Measurements from ENCODE around the gene MAPK10.
"Not testable (repeated sequence)": the region's sequence is repeated elsewhere in the genome, so short reads cannot be mapped to it uniquely, and the experiment has no call there.

The MAPK10 gene

GRCh38 chr4:86218746-86219473, 140.9 kb downstream of the MAPK10 start:
- no peak for DNase-seq (ENCODE audit: extremely low read depth in 1 of 2, low read depth in 1 of 2)

- DNase-seq (ENCODE audit: extremely low read depth in 1 of 2, low read depth in 1 of 2), result no peak
These were observed 156.7 kb downstream of the MAPK10 start for GRCh38 chr4:86203176-86203575.

GRCh38 chr4:86185659-86186058, 174.2 kb downstream of the MAPK10 start:
- no peak for DNase-seq (ENCODE audit: extremely low read depth in 1 of 2, low read depth in 1 of 2)

- DNase-seq (ENCODE audit: extremely low read depth in 1 of 2, low read depth in 1 of 2), result no peak
These were observed 175.0 kb downstream of the MAPK10 start for GRCh38 chr4:86184901-86185285.

GRCh38 chr4:86184216-86184900, 175.5 kb downstream of the MAPK10 start:
- DNase-seq (ENCODE audit: extremely low read depth in 1 of 2, low read depth in 1 of 2), result no peak

GRCh38 chr4:86181585-86181984, 178.3 kb downstream of the MAPK10 start:
- no peak for DNase-seq (ENCODE audit: extremely low read depth in 1 of 2, low read depth in 1 of 2)

GRCh38 chr4:86178211-86178610, 181.6 kb downstream of the MAPK10 start:
- no peak for DNase-seq (ENCODE audit: extremely low read depth in 1 of 2, low read depth in 1 of 2)

- no peak for DNase-seq (ENCODE audit: extremely low read depth in 1 of 2, low read depth in 1 of 2)
These were observed 185.3 kb downstream of the MAPK10 start for GRCh38 chr4:86174506-86174905.

GRCh38 chr4:86168335-86168734, 191.5 kb downstream of the MAPK10 start:
- DNase-seq (ENCODE audit: extremely low read depth in 1 of 2, low read depth in 1 of 2), result not testable (repeated sequence)

GRCh38 chr4:86160426-86160825, 199.4 kb downstream of the MAPK10 start:
- no peak for DNase-seq (ENCODE audit: extremely low read depth in 1 of 2, low read depth in 1 of 2)

GRCh38 chr4:86159216-86159615, 200.6 kb downstream of the MAPK10 start:
- DNase-seq (ENCODE audit: extremely low read depth in 1 of 2, low read depth in 1 of 2), result no peak

GRCh38 chr4:86156531-86156930, 203.3 kb downstream of the MAPK10 start:
- no peak for DNase-seq (ENCODE audit: extremely low read depth in 1 of 2, low read depth in 1 of 2)

- no peak for DNase-seq (ENCODE audit: extremely low read depth in 1 of 2, low read depth in 1 of 2)
These were observed 204.1 kb downstream of the MAPK10 start for GRCh38 chr4:86155766-86156165.

GRCh38 chr4:86152454-86152853, 207.4 kb downstream of the MAPK10 start:
- no peak for DNase-seq (ENCODE audit: extremely low read depth in 1 of 2, low read depth in 1 of 2)

- DNase-seq (ENCODE audit: extremely low read depth in 1 of 2, low read depth in 1 of 2), result no peak
These were observed 208.7 kb downstream of the MAPK10 start for GRCh38 chr4:86151196-86151595.

- no peak for DNase-seq (ENCODE audit: extremely low read depth in 1 of 2, low read depth in 1 of 2)
These were observed 218.7 kb downstream of the MAPK10 start for GRCh38 chr4:86141161-86141560.

GRCh38 chr4:86132468-86132867, 227.4 kb downstream of the MAPK10 start:
- no peak for DNase-seq (ENCODE audit: extremely low read depth in 1 of 2, low read depth in 1 of 2)

- DNase-seq (ENCODE audit: extremely low read depth in 1 of 2, low read depth in 1 of 2), result no peak
These were observed 228.4 kb downstream of the MAPK10 start for GRCh38 chr4:86131456-86131855.

GRCh38 chr4:86130160-86130933, 229.5 kb downstream of the MAPK10 start:
- DNase-seq (ENCODE audit: extremely low read depth in 1 of 2, low read depth in 1 of 2), result no peak

GRCh38 chr4:86129546-86129945, 230.3 kb downstream of the MAPK10 start:
- no peak for DNase-seq (ENCODE audit: extremely low read depth in 1 of 2, low read depth in 1 of 2)

GRCh38 chr4:86122404-86122803, 237.4 kb downstream of the MAPK10 start:
- no peak for DNase-seq (ENCODE audit: extremely low read depth in 1 of 2, low read depth in 1 of 2)

GRCh38 chr4:86118711-86119110, 241.1 kb downstream of the MAPK10 start:
- DNase-seq (ENCODE audit: extremely low read depth in 1 of 2, low read depth in 1 of 2), result no peak
